OCI-LY1 (cell line): ENCODE data around the gene FDX1.
A peak's percentile ranks its signal among the peaks of the same experiment; 100 is the strongest.
"Not testable (repeated sequence)": the region's sequence is repeated elsewhere in the genome, so short reads cannot be mapped to it uniquely, and the experiment has no call there.

Source experiments
- H2AFZ ChIP-seq: fragments of 200-600 bp; sonication (generic), shearing (Covaris generic); 2 replicates; pipeline ENCODE4 v1.6.0; 2014; ENCODE audit warnings: antibody characterized with exemption, mild to moderate bottlenecking, low read length
- H3F3A ChIP-seq: fragments of 200-600 bp; sonication (generic), shearing (Covaris generic); 2 replicates; pipeline ENCODE4 v1.6.0; 2014; ENCODE audit warnings: mild to moderate bottlenecking, antibody characterized with exemption, low read length, moderate library complexity; ENCODE audit not compliant: insufficient read depth
- H3K27ac ChIP-seq: fragments of 200-600 bp; sonication (generic); 2 replicates; pipeline ENCODE4 v1.5.1; 2014; ENCODE audit warnings: low read length, mixed run types, mild to moderate bottlenecking, low read depth; ENCODE audit not compliant: poor library complexity, severe bottlenecking
- H3K27me3 ChIP-seq: fragments of 200-600 bp; sonication (generic); 2 replicates; pipeline ENCODE4 v1.6.0; 2014; ENCODE audit warnings: antibody characterized with exemption, mild to moderate bottlenecking, low read length, moderate library complexity; ENCODE audit not compliant: insufficient read depth
- H3K36me3 ChIP-seq: fragments of 200-600 bp; sonication (generic); 2 replicates; pipeline ENCODE4 v1.6.1; 2014; ENCODE audit warnings: mild to moderate bottlenecking, antibody characterized with exemption, low read length, moderate library complexity, mixed read lengths; ENCODE audit not compliant: insufficient read depth
- H3K4me1 ChIP-seq: fragments of 200-600 bp; sonication (generic); 2 replicates; pipeline ENCODE4 v1.5.1; 2014; ENCODE audit warnings: mild to moderate bottlenecking, low read length, moderate library complexity; ENCODE audit not compliant: insufficient read depth, severe bottlenecking
- H3K4me2 ChIP-seq: fragments of 200-600 bp; sonication (generic), shearing (Covaris generic); 2 replicates; pipeline ENCODE4 v1.6.1; 2014; ENCODE audit warnings: low read length
- H3K4me3 ChIP-seq: fragments of 200-600 bp; sonication (generic); 2 replicates; pipeline ENCODE4 v1.5.1; 2014; ENCODE audit warnings: low read length, low read depth, mild to moderate bottlenecking, mixed read lengths; ENCODE audit not compliant: poor library complexity, severe bottlenecking
- H3K79me2 ChIP-seq: fragments of 200-600 bp; shearing (Covaris generic); 2 replicates; pipeline ENCODE4 v1.6.1; 2016; ENCODE audit warnings: mixed run types, low read length, mixed read lengths; ENCODE audit not compliant: insufficient read depth
- H3K9ac ChIP-seq: fragments of 200-600 bp; sonication (generic), shearing (Covaris generic); 2 replicates; pipeline ENCODE4 v1.6.1; 2014; ENCODE audit warnings: mild to moderate bottlenecking, low read length, mixed read lengths
- H3K9me2 ChIP-seq: fragments of 200-600 bp; sonication (generic), shearing (Covaris generic); 2 replicates; pipeline ENCODE4 v1.6.1; 2014; ENCODE audit warnings: low read depth, mild to moderate bottlenecking, low read length, mixed read lengths
- H3K9me3 ChIP-seq: fragments of 200-600 bp; shearing (Covaris generic); 2 replicates; pipeline ENCODE4 v1.6.1; 2014; ENCODE audit warnings: low read length, mixed read lengths
- H4K20me1 ChIP-seq: fragments of 200-600 bp; sonication (generic), shearing (Covaris generic); 2 replicates; pipeline ENCODE4 v1.6.0; 2016; ENCODE audit warnings: mild to moderate bottlenecking, low read length; ENCODE audit not compliant: insufficient read depth
- CTCF ChIP-seq: fragments of 200-600 bp; sonication (generic), shearing (Covaris generic); IDR thresholded peaks from 2 replicates; pipeline ENCODE4 v1.5.1; 2017; ENCODE audit warnings: mild to moderate bottlenecking, antibody characterized with exemption, low read length, moderate library complexity, mixed read lengths
- EZH2 ChIP-seq: fragments of 200-600 bp; sonication (generic), shearing (Covaris generic); IDR thresholded peaks from 2 replicates; pipeline ENCODE4 v1.8.0; 2017; ENCODE audit warnings: borderline replicate concordance, mixed run types, mild to moderate bottlenecking, antibody characterized with exemption, low read length, moderate library complexity, mixed read lengths

The FDX1 gene

GRCh38 chr11:110429731-110430266, at the start of gene FDX1:
Gene FDX1, plus strand, starts transcription at chr11:110429948. Its CDS starts 173 bp downstream, at chr11:110430121.
- Histone ChIP-seq H3K27me3 (no peaks in the 10 kb centered on the region), H3K36me3 (no peaks in the 10 kb centered on the region), H3F3A (peaks cover 9% of the 10 kb centered on the region; the same call in 1 of the 2 replicates), H3K9me2 (no peaks in the 10 kb centered on the region), H3K4me2 (peak within 1 kb of the TSS; percentile 72), H3K4me3 (peak within 1 kb of the TSS; percentile 77), H3K4me1 (peaks cover 40% of the 10 kb centered on the region), H3K9me3 (no peaks in the 10 kb centered on the region), H3K27ac (peak within 1 kb of the TSS; percentile 68), H4K20me1 (no peaks in the 10 kb centered on the region), H2AFZ (peak within 1 kb of the TSS; percentile 51), H3K79me2 (peaks cover 45% of the 10 kb centered on the region), H3K9ac (peak within 1 kb of the TSS; percentile 89)
- TF ChIP-seq EZH2 (no peak), CTCF (peak; percentile 73)

DNA sequence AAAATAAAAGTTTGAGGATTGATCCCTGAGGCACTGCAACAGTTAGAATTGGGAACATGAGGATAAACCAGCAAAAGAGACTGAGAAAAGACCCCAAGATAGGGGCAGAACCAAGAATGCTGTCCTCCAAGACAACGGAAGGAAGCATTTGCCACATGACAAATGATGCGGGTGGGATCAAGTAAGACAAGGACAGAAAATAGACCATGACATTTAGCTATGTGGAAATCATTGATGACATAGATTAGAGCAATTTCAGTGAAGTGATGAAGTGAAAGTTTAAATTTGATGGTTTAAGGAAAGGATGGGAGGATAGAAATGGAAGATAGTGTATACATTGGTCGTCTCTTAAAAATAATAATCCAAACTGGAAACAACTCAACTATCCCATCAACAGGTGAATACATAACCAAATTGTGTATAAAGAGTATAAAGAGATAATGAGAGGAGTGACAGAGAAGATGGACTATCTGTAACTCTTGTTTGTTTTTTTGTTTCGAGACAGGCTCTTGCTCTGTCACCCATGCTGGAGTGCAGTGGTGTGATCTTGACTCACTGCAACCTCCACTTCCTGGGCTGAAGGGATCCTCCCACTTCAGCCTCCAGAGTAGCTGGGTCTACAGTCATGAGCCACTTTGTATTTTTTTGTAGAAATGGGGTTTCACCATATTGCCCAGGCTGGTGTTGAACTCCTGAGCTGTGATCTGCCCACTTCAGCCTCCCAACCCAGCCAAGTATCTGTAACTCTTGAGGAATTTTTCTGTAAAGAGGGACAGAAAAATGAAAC, 48.7 kb upstream of the FDX1 start:
- TF ChIP-seq CTCF (no peak), EZH2 (no peak)
- no peaks in the 10 kb centered on the region; the same call in 1 of the 2 replicates for H3K9me2 ChIP-seq
- H3K9ac ChIP-seq, result no peak overlapping the region
- no peaks in the 10 kb centered on the region for H3K27me3 ChIP-seq
- no peaks in the 10 kb centered on the region for H3F3A ChIP-seq
- H3K79me2 ChIP-seq, result no peaks in the 10 kb centered on the region
- H3K4me2 ChIP-seq, result no peak overlapping the region
- H4K20me1 ChIP-seq, result no peaks in the 10 kb centered on the region
- H3K9me3 ChIP-seq, result peaks cover 4% of the 10 kb centered on the region; the same call in 1 of the 2 replicates
- no peak overlapping the region for H2AFZ ChIP-seq
- H3K36me3 ChIP-seq, result no peaks in the 10 kb centered on the region
- H3K27ac ChIP-seq, result no peak overlapping the region
- H3K4me3 ChIP-seq, result no peak overlapping the region
- peaks cover 11% of the 10 kb centered on the region for H3K4me1 ChIP-seq

DNA sequence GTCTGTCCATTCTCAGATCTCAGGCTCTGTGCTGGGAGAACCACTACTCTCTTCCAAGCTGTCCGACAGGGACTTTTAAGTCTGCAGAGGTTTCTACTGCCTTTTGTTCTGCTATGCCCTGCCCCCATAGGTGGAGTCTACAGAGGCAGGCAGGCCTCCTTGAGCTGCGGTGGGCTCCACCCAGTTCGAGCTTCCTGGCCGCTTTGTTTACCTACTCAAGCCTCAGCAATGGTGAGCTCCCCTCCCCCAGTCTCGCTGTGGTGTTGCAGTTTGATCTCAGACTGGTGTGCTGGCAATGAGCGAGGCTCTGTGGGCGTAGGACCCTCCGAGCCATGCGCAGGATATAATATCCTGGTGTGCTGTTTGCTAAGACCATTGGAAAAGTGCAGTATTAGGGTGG, 41.5 kb upstream of the FDX1 start:
- not testable (repeated sequence) for H3K36me3 ChIP-seq, H2AFZ ChIP-seq, H3K27me3 ChIP-seq, H3K9ac ChIP-seq, H3K9me3 ChIP-seq, H3K4me3 ChIP-seq, H3K9me2 ChIP-seq, H3K4me1 ChIP-seq, H3K27ac ChIP-seq, H3K4me2 ChIP-seq, H4K20me1 ChIP-seq, H3F3A ChIP-seq, H3K79me2 ChIP-seq
